AG09309 (cell line): ENCODE data around the gene CYP11A1.

Source experiments
- DNase-seq: peaks from one replicate; pipeline ENCODE4 v3.0.0-alpha.2; 2010; ENCODE audit warnings: low read depth
- H3K4me3 ChIP-seq: 2 replicates; pipeline ENCODE4 v1.5.1; 2011; ENCODE audit warnings: mild to moderate bottlenecking, low read depth, low read length, moderate library complexity; ENCODE audit not compliant: control insufficient read depth
- TF ChIP-seq, protein P1 (sequence below): IDR thresholded peaks from 2 replicates; pipeline ENCODE4 v1.5.1; 2011; ENCODE audit warnings: mild to moderate bottlenecking, low read depth, low read length, inconsistent platforms; ENCODE audit not compliant: insufficient read depth, control insufficient read depth; ENCODE audit errors: missing control alignments

The CYP11A1 gene

DNA sequence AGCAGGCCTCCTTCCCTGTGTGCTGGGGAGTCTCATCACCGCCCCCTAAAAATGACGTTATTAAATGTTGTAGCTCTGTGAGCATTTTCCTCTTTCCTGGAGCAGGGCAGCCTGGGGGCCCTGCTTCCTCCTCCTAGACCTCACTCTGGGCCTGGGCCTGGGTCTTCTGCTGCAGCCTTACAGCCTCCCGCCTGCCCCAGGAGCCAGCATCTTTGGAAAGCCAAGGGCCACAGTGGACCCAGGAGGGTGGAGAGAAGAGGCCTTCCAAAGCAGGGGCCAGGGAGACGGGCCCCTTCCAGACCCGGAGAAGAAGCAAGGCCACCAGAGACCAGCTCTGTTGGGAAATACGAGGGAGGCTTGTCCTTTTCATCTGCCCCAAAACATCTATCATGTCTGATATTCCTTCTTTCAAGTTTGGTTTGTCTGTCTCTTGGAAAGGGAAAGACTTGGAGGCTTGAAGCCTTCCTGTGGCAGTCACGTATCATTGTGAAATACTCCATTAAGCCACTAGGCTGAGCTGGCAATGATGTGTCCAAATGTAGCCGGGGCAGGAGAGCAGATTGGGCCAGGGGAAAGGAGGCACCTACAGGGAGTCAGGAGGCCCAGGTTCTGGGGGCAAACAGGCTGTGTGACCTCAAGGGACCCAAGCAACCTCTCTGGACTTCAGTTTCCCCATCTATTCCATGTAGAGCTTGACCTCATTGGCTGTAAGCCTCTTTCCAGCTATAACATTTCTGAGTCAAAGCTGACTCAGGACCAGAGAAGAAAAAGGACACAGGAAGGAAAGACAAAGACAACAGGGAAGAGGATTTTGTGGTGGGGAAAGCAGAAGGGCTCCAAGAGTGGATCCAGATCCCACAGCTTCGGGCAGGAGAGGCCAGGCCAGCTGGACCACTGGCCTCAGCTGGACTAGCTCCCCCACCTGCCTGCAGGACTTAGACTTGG is 31.1 kb downstream of the CYP11A1 start:
- TF ChIP-seq, protein P1, sequence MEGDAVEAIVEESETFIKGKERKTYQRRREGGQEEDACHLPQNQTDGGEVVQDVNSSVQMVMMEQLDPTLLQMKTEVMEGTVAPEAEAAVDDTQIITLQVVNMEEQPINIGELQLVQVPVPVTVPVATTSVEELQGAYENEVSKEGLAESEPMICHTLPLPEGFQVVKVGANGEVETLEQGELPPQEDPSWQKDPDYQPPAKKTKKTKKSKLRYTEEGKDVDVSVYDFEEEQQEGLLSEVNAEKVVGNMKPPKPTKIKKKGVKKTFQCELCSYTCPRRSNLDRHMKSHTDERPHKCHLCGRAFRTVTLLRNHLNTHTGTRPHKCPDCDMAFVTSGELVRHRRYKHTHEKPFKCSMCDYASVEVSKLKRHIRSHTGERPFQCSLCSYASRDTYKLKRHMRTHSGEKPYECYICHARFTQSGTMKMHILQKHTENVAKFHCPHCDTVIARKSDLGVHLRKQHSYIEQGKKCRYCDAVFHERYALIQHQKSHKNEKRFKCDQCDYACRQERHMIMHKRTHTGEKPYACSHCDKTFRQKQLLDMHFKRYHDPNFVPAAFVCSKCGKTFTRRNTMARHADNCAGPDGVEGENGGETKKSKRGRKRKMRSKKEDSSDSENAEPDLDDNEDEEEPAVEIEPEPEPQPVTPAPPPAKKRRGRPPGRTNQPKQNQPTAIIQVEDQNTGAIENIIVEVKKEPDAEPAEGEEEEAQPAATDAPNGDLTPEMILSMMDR: no peak
- DNase-seq: no peak

DNA sequence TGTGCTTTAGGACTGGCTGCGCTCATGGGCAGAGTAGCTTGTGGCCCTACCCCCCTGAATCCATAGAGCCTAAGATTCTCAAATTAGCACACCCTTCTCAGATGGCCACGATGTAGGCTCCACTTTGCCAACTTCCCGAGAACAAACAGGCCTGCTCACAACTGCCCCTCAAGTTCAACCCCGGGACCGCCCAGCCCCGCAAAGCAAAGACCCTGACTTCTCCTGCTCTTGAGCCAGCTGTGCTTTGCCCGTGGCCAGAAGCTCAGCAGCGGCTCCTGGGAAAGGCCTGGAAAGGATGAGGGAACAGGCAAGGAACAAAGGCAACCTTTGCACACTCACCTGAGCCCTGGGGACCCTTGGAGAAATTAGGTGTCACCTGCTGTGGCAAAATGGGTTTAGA is 32.0 kb downstream of the CYP11A1 start:
- TF ChIP-seq, protein P1: no peak
- H3K4me3 ChIP-seq: no peak overlapping the region
- DNase-seq: no peak

More for the DNA sequence above, 31.1 kb downstream of the CYP11A1 start:
- H3K4me3 ChIP-seq: no peak overlapping the region

DNA sequence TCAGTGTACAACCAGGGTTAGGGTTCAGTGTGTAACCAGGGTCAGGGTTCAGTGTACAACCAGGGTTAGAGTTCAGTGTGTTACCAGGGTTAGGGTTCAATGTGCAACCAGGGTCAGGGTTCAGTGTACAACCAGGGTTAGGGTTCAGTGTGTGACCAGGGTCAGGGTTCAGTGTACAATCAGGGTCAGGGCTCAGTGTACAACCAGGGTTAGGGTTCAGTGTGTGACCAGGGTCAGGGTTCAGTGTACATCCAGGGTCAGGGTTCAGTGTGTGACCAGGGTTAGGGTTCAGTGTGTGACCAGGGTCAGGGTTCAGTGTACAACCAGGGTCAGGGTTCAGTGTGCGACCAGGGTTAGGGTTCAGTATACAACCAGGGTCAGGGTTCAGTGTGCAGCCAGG is 33.3 kb downstream of the CYP11A1 start:
- no peak overlapping the region for H3K4me3 ChIP-seq
- TF ChIP-seq, protein P1: no peak
- DNase-seq: no peak

DNA sequence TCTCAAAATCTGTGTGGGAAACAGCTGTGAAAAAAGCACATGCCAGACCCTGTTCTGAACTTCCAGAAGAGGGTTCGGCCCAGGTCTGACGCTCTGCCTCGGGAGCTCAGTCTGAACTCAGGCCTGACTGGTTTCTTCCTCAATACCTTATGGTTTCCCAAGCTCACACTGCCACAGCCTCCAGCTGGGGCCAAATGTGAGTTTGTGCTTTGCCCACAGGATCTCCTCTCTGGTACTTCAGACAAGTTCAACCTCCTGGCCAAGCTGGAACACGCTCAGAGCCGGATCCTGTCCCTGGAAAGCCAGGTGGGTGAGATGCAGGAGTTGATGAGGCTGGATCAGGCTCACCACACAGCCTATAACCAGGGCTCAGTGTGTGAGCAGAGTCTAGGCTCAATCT is 33.8 kb downstream of the CYP11A1 start:
- H3K4me3 ChIP-seq: no peak overlapping the region
- no peak for DNase-seq
- TF ChIP-seq, protein P1: no peak

DNA sequence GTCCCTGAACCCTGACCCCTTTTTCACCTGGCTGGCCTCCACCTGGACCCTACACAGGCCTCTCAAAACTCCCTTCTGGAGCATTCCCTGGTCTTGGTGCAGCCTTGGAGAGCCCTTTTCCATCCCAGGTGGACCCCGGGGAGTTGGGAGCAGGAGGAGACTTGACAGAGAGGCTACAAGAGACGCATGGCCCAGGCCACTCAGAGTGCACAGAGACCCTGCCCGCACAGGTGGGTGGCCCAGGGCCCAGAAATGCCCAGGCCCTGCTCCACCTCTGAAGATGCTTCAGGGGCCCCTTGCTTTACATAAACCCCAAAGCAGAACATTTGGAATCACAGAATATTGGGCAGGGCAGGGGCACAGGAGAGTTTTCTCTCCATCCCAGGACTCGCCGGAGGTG is 34.4 kb downstream of the CYP11A1 start:
- H3K4me3 ChIP-seq: no peak overlapping the region
- TF ChIP-seq, protein P1: no peak
- DNase-seq: no peak

DNA sequence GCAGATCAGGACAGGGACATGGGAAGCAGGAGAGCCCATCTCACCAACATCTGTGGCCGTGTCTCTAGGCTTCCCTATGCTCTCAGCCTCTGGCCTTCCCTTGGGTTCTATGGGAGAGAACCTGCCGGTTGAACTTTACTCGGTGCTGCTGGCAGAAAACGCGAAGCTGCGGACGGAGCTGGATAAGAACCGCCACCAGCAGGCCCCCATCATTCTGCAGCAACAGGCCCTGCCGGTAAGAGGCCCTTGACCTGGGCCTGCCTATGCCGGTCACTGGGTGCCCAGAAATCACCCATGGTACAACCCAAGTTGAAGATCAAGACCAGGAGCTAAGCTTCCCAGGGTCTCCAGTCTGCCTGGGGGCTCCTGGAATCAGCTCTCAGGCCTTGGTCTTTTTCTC is 34.8 kb downstream of the CYP11A1 start:
- TF ChIP-seq, protein P1: no peak
- no peak overlapping the region for H3K4me3 ChIP-seq
- DNase-seq: no peak
